Endothelial cell (in vitro differentiated cells): ENCODE results near the gene COMMD4. TPM values are rescaled to one million over a fixed set of nuclear protein-coding genes. Genes with fewer than 3 reads are reported as not detected.

Experiments
- DNase-seq: peaks from one replicate; pipeline ENCODE4 v3.0.0; 2021; ENCODE audit warnings: low spot score
- H3K27ac Mint-ChIP-seq: one replicate; pipeline ENCODE4 v1.8.0; 2021; ENCODE audit warnings: mixed read lengths, inconsistent platforms; ENCODE audit not compliant: unreplicated experiment
- H3K27me3 Mint-ChIP-seq: one replicate; pipeline ENCODE4 v1.8.0; 2021; ENCODE audit warnings: mild to moderate bottlenecking, moderate library complexity, mixed read lengths, inconsistent platforms; ENCODE audit not compliant: unreplicated experiment
- H3K36me3 Mint-ChIP-seq: one replicate; pipeline ENCODE4 v1.8.0; 2021; ENCODE audit warnings: mild to moderate bottlenecking, low read depth, mixed read lengths, inconsistent platforms; ENCODE audit not compliant: unreplicated experiment
- H3K4me1 Mint-ChIP-seq: one replicate; pipeline ENCODE4 v1.8.0; 2021; ENCODE audit warnings: mild to moderate bottlenecking, mixed read lengths, inconsistent platforms; ENCODE audit not compliant: unreplicated experiment
- H3K4me3 Mint-ChIP-seq: one replicate; pipeline ENCODE4 v1.8.0; 2021; ENCODE audit warnings: mild to moderate bottlenecking, mixed read lengths, inconsistent platforms; ENCODE audit not compliant: unreplicated experiment
- H3K9me3 Mint-ChIP-seq: one replicate; pipeline ENCODE4 v1.8.0; 2021; ENCODE audit warnings: mixed read lengths, inconsistent platforms; ENCODE audit not compliant: unreplicated experiment
- total RNA-seq: library from RNA; stranded (reverse); fragmentation: NEBNext Ultra II Directional; extraction: Animal tissue kit (Norgen Biotek cat#: 25700); gene quantifications from one replicate; pipeline ENCODE4 v1.2.1, GENCODE V29; 2021; ENCODE audit not compliant: unreplicated experiment
- TF ChIP-seq, protein P1 (sequence below): fragments of 200-600 bp; sonication (generic); IDR thresholded peaks from one replicate; pipeline ENCODE4 v1.5.0; 2021; ENCODE audit warnings: antibody characterized with exemption; ENCODE audit not compliant: unreplicated experiment

Gene COMMD4
- total RNA-seq, 1 donor from 2014 or later: 165 TPM

DNA sequence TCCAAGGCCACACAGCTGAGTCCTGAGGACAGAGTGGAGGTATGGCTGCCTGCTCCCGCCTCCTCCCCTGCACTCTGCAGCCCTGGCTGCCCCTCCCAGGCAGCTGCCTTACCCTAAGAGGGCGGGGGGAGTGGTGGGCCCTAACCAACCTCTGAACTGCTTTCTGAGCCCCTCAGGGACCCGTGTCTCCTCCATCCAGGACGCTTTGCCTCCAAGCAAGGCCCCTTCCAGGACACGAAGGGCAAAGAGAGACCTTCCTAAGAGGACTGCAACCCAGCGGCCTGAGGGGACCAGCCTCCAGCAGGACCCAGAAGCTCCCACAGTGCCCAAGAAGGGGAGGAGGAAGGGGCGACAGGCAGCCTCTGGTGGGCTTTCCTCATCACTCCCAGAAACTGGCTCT, 18.6 kb downstream of the COMMD4 start:
- Mint-ChIP-seq H3K27me3 (peaks cover 10% of the 10 kb centered on the region), H3K36me3 (peaks cover 19% of the 10 kb centered on the region), H3K9me3 (no peaks in the 10 kb centered on the region), H3K4me3 (no peak overlapping the region), H3K27ac (no peak overlapping the region), H3K4me1 (no peaks in the 10 kb centered on the region)
- TF ChIP-seq, protein P1, sequence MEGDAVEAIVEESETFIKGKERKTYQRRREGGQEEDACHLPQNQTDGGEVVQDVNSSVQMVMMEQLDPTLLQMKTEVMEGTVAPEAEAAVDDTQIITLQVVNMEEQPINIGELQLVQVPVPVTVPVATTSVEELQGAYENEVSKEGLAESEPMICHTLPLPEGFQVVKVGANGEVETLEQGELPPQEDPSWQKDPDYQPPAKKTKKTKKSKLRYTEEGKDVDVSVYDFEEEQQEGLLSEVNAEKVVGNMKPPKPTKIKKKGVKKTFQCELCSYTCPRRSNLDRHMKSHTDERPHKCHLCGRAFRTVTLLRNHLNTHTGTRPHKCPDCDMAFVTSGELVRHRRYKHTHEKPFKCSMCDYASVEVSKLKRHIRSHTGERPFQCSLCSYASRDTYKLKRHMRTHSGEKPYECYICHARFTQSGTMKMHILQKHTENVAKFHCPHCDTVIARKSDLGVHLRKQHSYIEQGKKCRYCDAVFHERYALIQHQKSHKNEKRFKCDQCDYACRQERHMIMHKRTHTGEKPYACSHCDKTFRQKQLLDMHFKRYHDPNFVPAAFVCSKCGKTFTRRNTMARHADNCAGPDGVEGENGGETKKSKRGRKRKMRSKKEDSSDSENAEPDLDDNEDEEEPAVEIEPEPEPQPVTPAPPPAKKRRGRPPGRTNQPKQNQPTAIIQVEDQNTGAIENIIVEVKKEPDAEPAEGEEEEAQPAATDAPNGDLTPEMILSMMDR: no peak
- DNase-seq: no peak

DNA sequence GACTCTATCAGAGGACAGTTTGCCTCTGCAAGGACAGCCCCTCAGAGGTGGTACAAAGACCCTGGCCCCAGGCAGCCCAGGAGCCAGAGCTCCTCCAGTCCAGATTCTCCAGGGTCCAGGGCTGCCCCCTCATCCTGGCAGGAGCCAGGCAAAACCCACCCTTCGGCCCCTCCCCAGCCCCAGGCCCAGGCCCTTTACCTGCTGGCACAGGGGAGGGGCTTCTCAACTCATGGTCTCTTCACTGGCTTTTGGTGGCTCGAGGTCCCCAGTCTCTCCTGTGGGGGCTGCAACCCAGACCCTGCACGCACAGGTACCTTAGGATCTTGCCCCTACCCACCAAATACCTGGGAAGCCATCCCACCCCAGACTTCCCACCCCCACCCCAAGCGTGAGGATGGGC, 19.5 kb downstream of the COMMD4 start:
- DNase-seq: no peak
- no peak overlapping the region for H3K4me3 Mint-ChIP-seq
- H3K27me3 Mint-ChIP-seq: peaks cover 8% of the 10 kb centered on the region
- TF ChIP-seq, protein P1: no peak
- no peaks in the 10 kb centered on the region for H3K9me3 Mint-ChIP-seq
- H3K27ac Mint-ChIP-seq: no peak overlapping the region
- H3K36me3 Mint-ChIP-seq: peaks cover 15% of the 10 kb centered on the region
- no peaks in the 10 kb centered on the region for H3K4me1 Mint-ChIP-seq

DNA sequence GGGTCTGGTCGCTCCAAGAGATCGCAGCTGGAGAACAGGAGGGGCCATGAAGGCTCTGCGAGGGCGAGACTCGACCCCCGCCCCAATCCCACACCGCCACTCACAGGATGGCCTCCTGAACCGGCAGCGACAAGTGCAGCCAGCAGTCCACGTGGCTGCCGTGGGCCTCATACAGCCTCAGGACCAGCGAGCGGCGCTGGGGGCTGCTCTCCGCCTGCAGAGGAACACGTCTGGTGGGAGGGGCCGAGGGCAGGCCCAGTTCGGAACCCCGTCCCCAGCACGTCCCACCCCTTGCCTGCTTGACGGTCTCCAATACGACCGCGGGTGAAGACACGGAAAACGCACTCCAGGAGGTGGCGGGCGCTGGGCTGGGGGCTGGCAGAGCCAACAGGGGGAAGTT, 20.1 kb downstream of the COMMD4 start:
- no peaks in the 10 kb centered on the region for H3K9me3 Mint-ChIP-seq
- H3K4me1 Mint-ChIP-seq: no peaks in the 10 kb centered on the region
- DNase-seq: no peak
- H3K36me3 Mint-ChIP-seq: peaks cover 15% of the 10 kb centered on the region
- H3K27ac Mint-ChIP-seq: no peak overlapping the region
- TF ChIP-seq, protein P1: no peak
- peaks cover 8% of the 10 kb centered on the region for H3K27me3 Mint-ChIP-seq
- H3K4me3 Mint-ChIP-seq: no peak overlapping the region

DNA sequence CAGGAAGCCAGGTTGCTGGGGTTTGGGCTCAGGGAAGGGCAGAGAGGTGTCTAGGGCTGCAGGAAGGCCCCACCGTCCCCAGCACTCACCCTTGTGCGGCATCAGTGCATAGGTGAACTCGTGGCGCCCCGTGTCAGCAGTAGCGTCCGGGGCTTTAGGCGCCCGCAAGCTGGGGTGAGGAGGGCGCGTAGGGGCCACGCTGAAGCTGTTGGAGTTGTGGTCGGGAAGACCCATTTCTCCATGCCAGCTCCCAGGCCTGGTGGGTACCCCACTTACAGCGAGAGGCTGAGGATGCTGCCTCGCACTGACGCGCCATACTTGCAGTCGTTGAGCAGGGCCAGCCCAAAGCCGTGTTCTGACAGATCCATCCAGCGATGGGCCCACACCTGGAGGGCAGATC, 20.7 kb downstream of the COMMD4 start:
- peaks cover 20% of the 10 kb centered on the region for H3K36me3 Mint-ChIP-seq
- peaks cover 8% of the 10 kb centered on the region for H3K27me3 Mint-ChIP-seq
- no peak overlapping the region for H3K4me3 Mint-ChIP-seq
- no peaks in the 10 kb centered on the region for H3K9me3 Mint-ChIP-seq
- TF ChIP-seq, protein P1: no peak
- no peak overlapping the region for H3K27ac Mint-ChIP-seq
- no peak for DNase-seq
- no peaks in the 10 kb centered on the region for H3K4me1 Mint-ChIP-seq

DNA sequence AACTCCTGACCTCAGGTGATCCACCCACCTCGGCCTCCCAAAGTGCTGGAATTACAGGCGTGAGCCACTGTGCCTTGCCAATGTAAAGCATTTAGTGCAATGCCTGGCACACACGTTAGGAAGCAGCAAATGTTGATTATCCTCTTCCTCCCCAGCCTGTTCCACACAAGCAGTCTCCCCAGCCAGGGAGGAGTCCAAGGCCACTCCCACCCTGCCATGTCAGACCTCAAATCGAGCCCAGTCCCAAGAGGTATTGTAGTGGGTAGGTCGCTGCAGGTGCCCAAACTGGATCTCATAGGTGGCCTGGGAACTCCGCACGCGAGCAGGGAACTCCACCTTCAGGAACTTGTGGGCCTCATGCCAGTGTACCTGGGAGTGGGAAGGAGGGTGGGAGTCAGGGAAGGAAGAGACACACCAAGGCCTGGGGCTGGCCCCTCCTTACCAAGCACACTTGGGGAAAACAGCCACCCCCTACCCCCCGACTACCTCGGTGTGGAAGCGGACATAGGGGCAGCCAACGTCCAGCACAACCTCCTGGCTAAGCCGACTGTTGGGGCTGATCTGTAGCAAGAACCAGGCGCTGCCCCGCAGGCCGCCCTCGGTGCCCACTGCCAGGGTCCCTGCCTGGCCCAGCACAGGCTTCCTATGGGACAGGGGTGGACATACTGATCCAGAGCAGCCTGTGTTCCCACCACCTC, 22.3 kb downstream of the COMMD4 start:
- Mint-ChIP-seq H3K4me3 (no peak overlapping the region), H3K9me3 (no peaks in the 10 kb centered on the region), H3K4me1 (no peaks in the 10 kb centered on the region), H3K27ac (no peak overlapping the region), H3K27me3 (peaks cover 8% of the 10 kb centered on the region), H3K36me3 (peaks cover 20% of the 10 kb centered on the region)
- DNase-seq: no peak
- TF ChIP-seq, protein P1: no peak
